Fibroblast of lung (primary cell): Measurements from ENCODE around the gene C6orf132. TPM values are rescaled to one million over a fixed set of nuclear protein-coding genes. Genes with fewer than 3 reads are reported as not detected.

Source experiments
- DNase-seq, 2 donors: peaks; one replicate each; pipeline versions ENCODE4 v3.0.0 to v3.0.0-alpha.2; 2010; ENCODE audit warnings: low read depth in 2 of 2
- H2AFZ ChIP-seq: 2 replicates; pipeline ENCODE4 v1.5.1; 2012; ENCODE audit warnings: low read length, control low read depth, inconsistent platforms
- H3K27ac ChIP-seq: 2 replicates; pipeline ENCODE4 v1.5.1; 2011; ENCODE audit warnings: low read length, control low read depth; ENCODE audit not compliant: insufficient read depth
- H3K27me3 ChIP-seq: 2 replicates; pipeline ENCODE4 v1.5.1; 2011; ENCODE audit warnings: mild to moderate bottlenecking, low read length; ENCODE audit not compliant: control insufficient read depth, insufficient read depth
- H3K36me3 ChIP-seq: 2 replicates; pipeline ENCODE4 v1.5.1; 2011; ENCODE audit warnings: low read length; ENCODE audit not compliant: control insufficient read depth, insufficient read depth
- H3K4me1 ChIP-seq: 2 replicates; pipeline ENCODE4 v1.5.1; 2011; ENCODE audit warnings: low read length; ENCODE audit not compliant: control insufficient read depth, insufficient read depth; ENCODE audit errors: extremely low read depth
- H3K4me2 ChIP-seq: 2 replicates; pipeline ENCODE4 v1.5.1; 2011; ENCODE audit warnings: low read length, control low read depth; ENCODE audit not compliant: insufficient read depth; ENCODE audit errors: extremely low read depth
- H3K4me3 ChIP-seq, 4 experiments: fragments of 200-600 bp in 1 of 4; sonication (generic) in 1 of 4; replicated peaks in 1 of 4; 2 replicates each; pipeline ENCODE4 v1.5.1; 2011 to 2016; ENCODE audit warnings: low read length in 4 of 4, low read depth in 3 of 4, mild to moderate bottlenecking in 3 of 4, control low read depth in 2 of 4, inconsistent platforms in 1 of 4, mixed read lengths in 1 of 4; ENCODE audit not compliant: insufficient read depth in 1 of 4; ENCODE audit errors: control extremely low read depth in 1 of 4
- H3K79me2 ChIP-seq: 2 replicates; pipeline ENCODE4 v1.5.1; 2012; ENCODE audit warnings: mild to moderate bottlenecking, low read length, inconsistent platforms; ENCODE audit not compliant: control insufficient read depth, insufficient read depth
- H3K9ac ChIP-seq: 2 replicates; pipeline ENCODE4 v1.5.1; 2011; ENCODE audit warnings: mild to moderate bottlenecking, low read length, control low read depth; ENCODE audit not compliant: insufficient read depth
- H3K9me3 ChIP-seq: 2 replicates; pipeline ENCODE4 v1.5.1; 2012; ENCODE audit warnings: low read depth, low read length; ENCODE audit not compliant: control insufficient read depth, insufficient read depth
- H4K20me1 ChIP-seq: 2 replicates; pipeline ENCODE4 v1.5.1; 2011; ENCODE audit warnings: low read length; ENCODE audit not compliant: control insufficient read depth, insufficient read depth; ENCODE audit errors: extremely low read depth
- CTCF ChIP-seq, 2 donors: IDR thresholded peaks in 1 of 2; conservative IDR thresholded peaks in 1 of 2; 1 replicate in 1 of 2; 2 replicates in 1 of 2; pipeline ENCODE4 v1.5.1; 2011 to 2012; ENCODE audit warnings: low read length in 2 of 2, control low read depth in 1 of 2, inconsistent platforms in 1 of 2, low read depth in 1 of 2, mild to moderate bottlenecking in 1 of 2
- EZH2 ChIP-seq: IDR thresholded peaks from 2 replicates; pipeline ENCODE4 v1.5.1; 2012; ENCODE audit warnings: low read length, control low read depth, mild to moderate bottlenecking; ENCODE audit errors: missing control alignments
- polyA plus RNA-seq, 2 donors: library from polyadenylated mRNA; depleted of rRNA in 1 of 2; stranded (reverse) in 1 of 2; unstranded in 1 of 2; fragments of >200 nt; gene quantifications; 2 replicates each; pipeline ENCODE4 v1.2.1, GENCODE V29; 2011 to 2012; ENCODE audit warnings: missing spikeins in 1 of 2
- total RNA-seq: library from RNA; depleted of rRNA; stranded (reverse); fragments of >200 nt; gene quantifications from 2 replicates; pipeline ENCODE4 v1.2.1, GENCODE V29; 2014

The C6orf132 gene
- total and polyA plus RNA-seq, 2 donors (not counting 1 experiment from before 2014, with no cell fraction given): 0.87 to 1.2 TPM

GRCh38 chr6:42099340-42100028, 42.9 kb downstream of the C6orf132 start:
- no peak overlapping the region for H2AFZ ChIP-seq
- H3K27ac ChIP-seq: peak overlapping the region; percentile 92
- H3K36me3 ChIP-seq: no peaks in the 10 kb centered on the region
- DNase-seq: peak; percentile 79 to 85
- no peaks in the 10 kb centered on the region for H3K27me3 ChIP-seq
- H3K4me3 ChIP-seq: no peak overlapping the region
- peak overlapping the region; percentile 45 for H3K9ac ChIP-seq
- H3K4me1 ChIP-seq: peaks cover 19% of the 10 kb centered on the region
- TF ChIP-seq EZH2: no peak
- no peaks in the 10 kb centered on the region for H3K9me3 ChIP-seq
- H3K4me2 ChIP-seq: no peak overlapping the region
- H4K20me1 ChIP-seq: no peaks in the 10 kb centered on the region
- H3K79me2 ChIP-seq: no peaks in the 10 kb centered on the region

GRCh38 chr6:42095776-42096541, 46.5 kb downstream of the C6orf132 start:
- no peak overlapping the region for H3K4me3 ChIP-seq
- no peaks in the 10 kb centered on the region for H4K20me1 ChIP-seq
- H3K79me2 ChIP-seq: no peaks in the 10 kb centered on the region
- H2AFZ ChIP-seq: no peak overlapping the region
- no peaks in the 10 kb centered on the region for H3K9me3 ChIP-seq
- peak in 1 of 2 donors; percentile 22 for TF ChIP-seq CTCF (conservative IDR thresholded peaks at IDR 0.05 in 1 of 2, IDR thresholded peaks at IDR 0.05 in 1 of 2; ENCODE audit: low read depth in 1 of 2, low read length in 2 of 2)
- TF ChIP-seq EZH2: no peak
- peaks cover 13% of the 10 kb centered on the region for H3K4me1 ChIP-seq
- no peak overlapping the region for H3K9ac ChIP-seq
- no peak for DNase-seq
- no peaks in the 10 kb centered on the region for H3K27me3 ChIP-seq
- no peaks in the 10 kb centered on the region for H3K36me3 ChIP-seq
- no peak overlapping the region for H3K4me2 ChIP-seq
- no peak overlapping the region for H3K27ac ChIP-seq

- no peaks in the 10 kb centered on the region for H3K79me2 ChIP-seq
- no peaks in the 10 kb centered on the region for H3K27me3 ChIP-seq
- no peak overlapping the region for H3K4me2 ChIP-seq
- no peaks in the 10 kb centered on the region for H4K20me1 ChIP-seq
- H3K4me1 ChIP-seq: peaks cover 10% of the 10 kb centered on the region
- no peak overlapping the region for H3K9ac ChIP-seq
- no peak for DNase-seq
- H2AFZ ChIP-seq: no peak overlapping the region
- H3K4me3 ChIP-seq: no peak overlapping the region
- TF ChIP-seq EZH2 (no peak), CTCF (conservative IDR thresholded peaks at IDR 0.05 in 1 of 2, IDR thresholded peaks at IDR 0.05 in 1 of 2; ENCODE audit: low read depth in 1 of 2, low read length in 2 of 2) (no peak)
- H3K27ac ChIP-seq: no peak overlapping the region
- no peaks in the 10 kb centered on the region for H3K36me3 ChIP-seq
- H3K9me3 ChIP-seq: no peaks in the 10 kb centered on the region
These were observed 47.3 kb downstream of the C6orf132 start for GRCh38 chr6:42095094-42095493.
